CD4-positive, alpha-beta T cell (primary cell): Measurements from ENCODE around the gene TAS1R2. TPM values are rescaled to one million over a fixed set of nuclear protein-coding genes. Genes with fewer than 3 reads are reported as not detected.

ENCODE experiments used
- ATAC-seq: fragments of 200-7000 bp; cut with Tn5 transposase; one replicate; pipeline ENCODE4 v1.10.0; 2022; ENCODE audit warnings: mild to moderate bottlenecking; ENCODE audit not compliant: poor library complexity
- CTCF ChIA-PET: fragments of 350-600 bp; sonication (Branson Sonifier 250); formaldehyde crosslinking; loops from one replicate; lab custom pipeline; 2021; ENCODE audit warnings: antibody characterized with exemption, inconsistent platforms; lab: Charles Lee
- POLR2A ChIA-PET: fragments of 350-600 bp; sonication (Branson Sonifier 250); formaldehyde crosslinking; loops from one replicate; lab custom pipeline; 2021; ENCODE audit warnings: antibody characterized with exemption, inconsistent platforms; lab: Charles Lee
- DNase-seq, 14 experiments: peaks; one replicate each; pipeline ENCODE4 v3.0.0-alpha.2; 2013 to 2020; ENCODE audit warnings: mixed read lengths in 2 of 14
- H3K27ac ChIP-seq, 2 donors: one replicate each; pipeline versions ENCODE4 v1.5.1 to v1.7.0; 2013; ENCODE audit warnings: low read length in 2 of 2, low read depth in 1 of 2, mild to moderate bottlenecking in 1 of 2
- H3K27me3 ChIP-seq, 2 experiments: 1 replicate in 1 of 2; 2 replicates in 1 of 2; pipeline versions ENCODE4 v1.6.1 to v1.7.0; 2013; ENCODE audit warnings: low read length in 2 of 2, control low read depth in 1 of 2, mild to moderate bottlenecking in 1 of 2, moderate library complexity in 1 of 2; ENCODE audit not compliant: insufficient read depth in 2 of 2, control insufficient read depth in 1 of 2
- H3K36me3 ChIP-seq: one replicate; pipeline ENCODE4 v1.6.1; 2013; ENCODE audit warnings: low read length, control low read depth; ENCODE audit not compliant: insufficient read depth
- H3K4me1 ChIP-seq: one replicate; pipeline ENCODE4 v1.6.1; 2013; ENCODE audit warnings: low read length, control low read depth; ENCODE audit not compliant: insufficient read depth
- H3K4me3 ChIP-seq: one replicate; pipeline ENCODE4 v1.5.1; 2013; ENCODE audit warnings: mild to moderate bottlenecking, low read length, moderate library complexity
- H3K9me3 ChIP-seq, 2 experiments: 1 replicate in 1 of 2; 2 replicates in 1 of 2; pipeline versions ENCODE4 v1.6.1 to v1.7.0; 2013; ENCODE audit warnings: low read length in 2 of 2, mild to moderate bottlenecking in 2 of 2, control low read depth in 1 of 2, moderate library complexity in 1 of 2; ENCODE audit not compliant: control insufficient read depth in 1 of 2, insufficient read depth in 1 of 2
- H3K27ac Mint-ChIP-seq: one replicate; pipeline ENCODE4 v1.8.0; 2020; ENCODE audit warnings: mixed read lengths
- H3K27me3 Mint-ChIP-seq: one replicate; pipeline ENCODE4 v1.8.0; 2021; ENCODE audit warnings: mixed read lengths
- H3K36me3 Mint-ChIP-seq: one replicate; pipeline ENCODE4 v1.8.0; 2021; ENCODE audit warnings: low read depth, mixed read lengths
- H3K4me1 Mint-ChIP-seq: one replicate; pipeline ENCODE4 v1.8.0; 2021; ENCODE audit warnings: low read depth, mixed read lengths
- H3K4me3 Mint-ChIP-seq: one replicate; pipeline ENCODE4 v1.8.0; 2020; ENCODE audit warnings: mild to moderate bottlenecking, mixed read lengths
- H3K9me3 Mint-ChIP-seq: one replicate; pipeline ENCODE4 v1.8.0; 2020; ENCODE audit warnings: mixed read lengths
- CTCF ChIP-seq: fragments of 200-600 bp; IDR thresholded peaks from one replicate; pipeline ENCODE4 v1.8.0; 2022; ENCODE audit warnings: antibody characterized with exemption, mild to moderate bottlenecking
- intact Hi-C, 2 experiments: fragments of 100-400 bp; cut with DNase I in 1 of 2; cut with micrococcal nuclease in 1 of 2; formaldehyde crosslinking; loops; one replicate each; pipeline versions ENCODE4 v1.15.1 to v1.9.0; 2023 to 2025; cut with DNase I, micrococcal nuclease
- polyA plus RNA-seq, 2 donors: library from polyadenylated mRNA; unstranded; fragments of 120-200 nt; gene quantifications; one replicate each; pipeline ENCODE4 v1.2.1, GENCODE V29; 2013
- total RNA-seq, 174 experiments: library from RNA in 2 of 174; stranded (reverse) in 2 of 174; gene quantifications; one replicate each; pipeline ENCODE4 v1.2.3 and lab custom pipeline; 2021 to 2026

Gene TAS1R2
- total RNA-seq: not detected
- not detected for polyA plus RNA-seq (2013, experiment 1 of 2)
- polyA plus RNA-seq (2013, experiment 2 of 2): not detected
- 0 to 0.16 (median 0) reads per million in 172 experiments for total RNA-seq (lab: John Stamatoyannopoulos, UW)

- no peak for TF ChIP-seq CTCF
- H3K36me3 Mint-ChIP-seq: no peaks in the 10 kb centered on the region
- H3K4me1 ChIP-seq: no peaks in the 10 kb centered on the region
- no peak within 1 kb of the TSS for H3K27ac ChIP-seq
- no peak within 1 kb of the TSS for H3K4me3 ChIP-seq
- no peaks in the 10 kb centered on the region for H3K36me3 ChIP-seq
- H3K27me3 Mint-ChIP-seq: peaks cover 15% of the 10 kb centered on the region
- H3K27me3 ChIP-seq: no peaks in the 10 kb centered on the region
- no peaks in the 10 kb centered on the region for H3K9me3 Mint-ChIP-seq
- H3K4me3 Mint-ChIP-seq: no peak within 1 kb of the TSS
- CTCF ChIA-PET: no interaction called here
- H3K27ac Mint-ChIP-seq: no peak within 1 kb of the TSS
- intact Hi-C loops: no loop called here
- POLR2A ChIA-PET: no interaction called here
- H3K4me1 Mint-ChIP-seq: no peaks in the 10 kb centered on the region
- DNase-seq (no peak), ATAC-seq (no peak)
- peaks cover 0 to 8% of the 10 kb centered on the region in 2 experiments for H3K9me3 ChIP-seq
These were observed at the start of gene TAS1R2 for GRCh38 chr1:18859560-18859959. TAS1R2 (minus strand) TSS chr1:18859660; CDS start chr1:18859660, 0 bp downstream.

- POLR2A ChIA-PET: interaction anchor here (1.1 to 2.9 kb wide), 7 partner anchors 16 to 166 kb away, joined by 3 to 27 read pairs (median 4); partner anchors contain the start of gene IFFO2
- Mint-ChIP-seq H3K4me1 (peaks cover 16% of the 10 kb centered on the region), H3K27ac (peak overlapping the region; percentile 58), H3K27me3 (no peaks in the 10 kb centered on the region), H3K36me3 (peaks cover 71% of the 10 kb centered on the region), H3K4me3 (no peak overlapping the region), H3K9me3 (no peaks in the 10 kb centered on the region)
- ATAC-seq (no peak), DNase-seq (no peak)
- Histone ChIP-seq H3K36me3 (peaks cover 74% of the 10 kb centered on the region), H3K9me3 (no peaks in the 10 kb centered on the region), H3K27me3 (no peaks in the 10 kb centered on the region), H3K4me1 (peaks cover 24% of the 10 kb centered on the region), H3K27ac (no peak overlapping the region), H3K4me3 (no peak overlapping the region)
- TF ChIP-seq CTCF: no peak
- CTCF ChIA-PET: interaction anchor here (0.8 to 5.3 kb wide), 11 partner anchors 15 to 205 kb away, joined by 3 to 60 read pairs (median 6); no protein-coding TSS in a partner anchor
- intact Hi-C loops: loop anchor here (1.0 to 10.0 kb wide), 7 partner anchors 19 to 977 kb away; partner anchors contain the start of gene OTUD3 (in 1 of the 2)
These were observed 48.7 kb upstream of the TAS1R2 start for GRCh38 chr1:18907917-18908845.

- H3K36me3 ChIP-seq: peaks cover 65% of the 10 kb centered on the region
- peaks cover 67% of the 10 kb centered on the region for H3K36me3 Mint-ChIP-seq
- H3K27me3 ChIP-seq: no peaks in the 10 kb centered on the region
- intact Hi-C loops: loop anchor here (1.0 to 10.0 kb wide), 7 partner anchors 20 to 978 kb away; partner anchors contain the start of gene OTUD3 (in 1 of the 2)
- peak; percentile 98 for TF ChIP-seq CTCF
- ATAC-seq (no peak), DNase-seq (peak; percentile 21 to 82 (median 51))
- peak overlapping the region; percentile 28 for H3K27ac Mint-ChIP-seq
- peaks cover 18% of the 10 kb centered on the region for H3K4me1 Mint-ChIP-seq
- H3K9me3 ChIP-seq: no peaks in the 10 kb centered on the region
- ChIA-PET CTCF (interaction anchor here (0.6 to 5.3 kb wide), 25 partner anchors 8 to 206 kb away, joined by 3 to 60 read pairs (median 4); partner anchors contain the start of gene IFFO2), POLR2A (interaction anchor here (1.1 to 2.9 kb wide), 8 partner anchors 17 to 167 kb away, joined by 4 to 27 read pairs (median 6); partner anchors contain the start of gene IFFO2)
- no peak overlapping the region for H3K27ac ChIP-seq
- no peaks in the 10 kb centered on the region for H3K27me3 Mint-ChIP-seq
- peaks cover 23% of the 10 kb centered on the region for H3K4me1 ChIP-seq
- no peak overlapping the region for H3K4me3 ChIP-seq
- H3K4me3 Mint-ChIP-seq: peak overlapping the region; percentile 17
- H3K9me3 Mint-ChIP-seq: no peaks in the 10 kb centered on the region
These were observed 47.8 kb upstream of the TAS1R2 start for GRCh38 chr1:18907021-18907916.
